SJCRH30 (cell line): ENCODE data around the gene TMEM119. TPM values are rescaled to one million over a fixed set of nuclear protein-coding genes. Genes with fewer than 3 reads are reported as not detected.
"Not testable (repeated sequence)": the region's sequence is repeated elsewhere in the genome, so short reads cannot be mapped to it uniquely, and the experiment has no call there.

Experiments used
- DNase-seq, 2 experiments: peaks; one replicate each; pipeline ENCODE4 v3.0.0-alpha.2; 2015 to 2020
- H3K27ac ChIP-seq: fragments of 250-450 bp; sonication (Bioruptor Pico); 2 replicates; pipeline ENCODE4 v1.5.1; 2020; ENCODE audit warnings: mild to moderate bottlenecking, moderate library complexity
- H3K27me3 ChIP-seq: fragments of 250-450 bp; sonication (Bioruptor Pico); 2 replicates; pipeline ENCODE4 v1.5.1; 2020; ENCODE audit warnings: mild to moderate bottlenecking, moderate library complexity
- H3K36me3 ChIP-seq: fragments of 250-450 bp; sonication (Bioruptor Pico); 2 replicates; pipeline ENCODE4 v1.5.1; 2020; ENCODE audit warnings: mild to moderate bottlenecking, moderate library complexity
- H3K4me1 ChIP-seq: fragments of 250-450 bp; sonication (Bioruptor Pico); 2 replicates; pipeline ENCODE4 v1.5.1; 2020; ENCODE audit warnings: mild to moderate bottlenecking, moderate library complexity
- H3K4me3 ChIP-seq: fragments of 250-450 bp; sonication (Bioruptor Pico); 2 replicates; pipeline ENCODE4 v1.5.1; 2020; ENCODE audit warnings: mild to moderate bottlenecking, moderate library complexity
- H3K9me3 ChIP-seq: fragments of 250-450 bp; sonication (Bioruptor Pico); replicated peaks from 2 replicates; pipeline ENCODE4 v1.5.1; 2020; ENCODE audit warnings: mild to moderate bottlenecking, moderate library complexity
- total RNA-seq: library from RNA; depleted of rRNA; stranded (reverse); fragments of >200 nt; shearing (Covaris generic); gene quantifications from 2 replicates; pipeline ENCODE4 v1.2.3, GENCODE V29; 2014

The TMEM119 gene
- total RNA-seq, 1 experiment from 2014 or later: 19.1 TPM

GRCh38 chr12:108638141-108638827 lies 40.4 kb upstream of the TMEM119 start:
- Histone ChIP-seq H3K36me3 (no peaks in the 10 kb centered on the region), H3K9me3 (no peaks in the 10 kb centered on the region), H3K27me3 (no peaks in the 10 kb centered on the region), H3K27ac (peak overlapping the region; percentile 95), H3K4me3 (peak overlapping the region; percentile 41), H3K4me1 (peaks cover 67% of the 10 kb centered on the region)
- peak; percentile 78 to 85 for DNase-seq

- Histone ChIP-seq H3K36me3 (no peaks in the 10 kb centered on the region), H3K4me1 (peaks cover 61% of the 10 kb centered on the region), H3K27me3 (no peaks in the 10 kb centered on the region), H3K9me3 (no peaks in the 10 kb centered on the region), H3K27ac (peak overlapping the region; percentile 95), H3K4me3 (peak overlapping the region; percentile 41)
- DNase-seq: peak; percentile 73 to 86
Observed at GRCh38 chr12:108637222-108637971, 39.5 kb upstream of the TMEM119 start.

DNA sequence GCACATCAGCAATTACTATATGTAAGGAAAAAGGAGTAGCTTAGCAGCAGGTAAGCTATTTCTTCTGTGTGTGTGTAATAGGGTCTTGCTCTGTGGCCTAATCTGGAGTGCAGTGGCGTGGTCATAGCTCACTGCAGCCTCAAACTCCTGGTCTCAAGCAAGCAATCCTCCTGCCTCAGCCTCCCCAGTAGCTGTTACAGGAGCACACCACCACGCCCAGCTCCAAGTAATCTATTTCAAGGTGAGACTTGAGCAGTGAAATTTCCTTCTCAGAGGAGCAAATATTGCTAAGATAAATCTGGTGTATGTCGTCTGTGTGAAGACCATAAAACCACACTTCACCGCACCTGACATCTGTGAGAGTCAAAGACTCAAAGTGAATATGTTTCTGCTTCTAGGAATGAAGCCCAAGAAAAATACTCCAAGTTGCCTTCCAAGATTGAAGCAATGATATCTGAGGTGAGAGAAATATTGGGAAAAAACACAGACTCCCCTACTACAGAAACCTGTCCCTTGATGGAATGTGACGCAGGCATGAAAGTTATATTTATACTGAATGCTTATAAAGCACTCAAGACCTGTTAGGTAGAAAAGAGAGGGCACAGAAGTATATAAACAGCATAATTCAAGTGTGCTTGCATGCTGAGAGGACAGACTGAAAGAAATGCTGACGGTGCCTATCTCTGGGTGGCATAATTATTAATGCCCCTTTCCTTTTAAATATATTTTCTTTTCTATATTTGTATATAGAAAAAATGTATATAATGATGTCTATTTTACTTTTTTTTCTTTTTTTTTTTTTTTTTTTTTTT lies 38.3 kb upstream of the TMEM119 start:
- H3K27ac ChIP-seq: no peak overlapping the region
- H3K27me3 ChIP-seq: no peaks in the 10 kb centered on the region
- H3K9me3 ChIP-seq: no peaks in the 10 kb centered on the region
- peaks cover 61% of the 10 kb centered on the region for H3K4me1 ChIP-seq
- H3K36me3 ChIP-seq: no peaks in the 10 kb centered on the region
- no peak overlapping the region for H3K4me3 ChIP-seq
- no peak for DNase-seq

- DNase-seq: no peak
- Histone ChIP-seq H3K4me1 (peaks cover 63% of the 10 kb centered on the region), H3K27ac (no peak overlapping the region), H3K27me3 (no peaks in the 10 kb centered on the region), H3K4me3 (no peak overlapping the region), H3K9me3 (no peaks in the 10 kb centered on the region), H3K36me3 (no peaks in the 10 kb centered on the region)
Observed at GRCh38 chr12:108635201-108635996, 37.5 kb upstream of the TMEM119 start.

DNA sequence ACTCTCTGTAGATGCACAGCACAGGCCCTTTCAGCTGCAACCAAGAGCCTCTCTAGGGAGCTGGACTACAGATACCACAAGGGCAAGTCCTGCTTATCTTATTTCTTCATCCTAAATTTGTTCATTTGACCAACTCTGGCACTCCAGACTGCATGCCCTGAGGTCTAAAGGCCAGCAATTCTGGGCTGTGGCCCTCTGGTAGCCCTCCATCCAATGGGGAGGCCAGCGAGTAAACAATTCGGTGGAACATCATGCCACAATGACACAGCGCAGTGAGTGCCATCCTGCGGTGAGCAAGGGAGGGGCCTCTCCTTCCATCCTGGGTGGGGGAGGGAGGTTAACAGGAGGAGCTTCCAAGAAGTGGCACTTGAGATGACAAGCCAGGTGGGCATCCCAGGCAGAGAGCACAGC lies 36.5 kb upstream of the TMEM119 start:
- H3K27ac ChIP-seq: no peak overlapping the region
- no peaks in the 10 kb centered on the region for H3K27me3 ChIP-seq
- H3K4me3 ChIP-seq: no peak overlapping the region
- H3K36me3 ChIP-seq: no peaks in the 10 kb centered on the region
- no peaks in the 10 kb centered on the region for H3K9me3 ChIP-seq
- H3K4me1 ChIP-seq: peaks cover 72% of the 10 kb centered on the region
- peak; percentile 66 to 71 for DNase-seq

DNA sequence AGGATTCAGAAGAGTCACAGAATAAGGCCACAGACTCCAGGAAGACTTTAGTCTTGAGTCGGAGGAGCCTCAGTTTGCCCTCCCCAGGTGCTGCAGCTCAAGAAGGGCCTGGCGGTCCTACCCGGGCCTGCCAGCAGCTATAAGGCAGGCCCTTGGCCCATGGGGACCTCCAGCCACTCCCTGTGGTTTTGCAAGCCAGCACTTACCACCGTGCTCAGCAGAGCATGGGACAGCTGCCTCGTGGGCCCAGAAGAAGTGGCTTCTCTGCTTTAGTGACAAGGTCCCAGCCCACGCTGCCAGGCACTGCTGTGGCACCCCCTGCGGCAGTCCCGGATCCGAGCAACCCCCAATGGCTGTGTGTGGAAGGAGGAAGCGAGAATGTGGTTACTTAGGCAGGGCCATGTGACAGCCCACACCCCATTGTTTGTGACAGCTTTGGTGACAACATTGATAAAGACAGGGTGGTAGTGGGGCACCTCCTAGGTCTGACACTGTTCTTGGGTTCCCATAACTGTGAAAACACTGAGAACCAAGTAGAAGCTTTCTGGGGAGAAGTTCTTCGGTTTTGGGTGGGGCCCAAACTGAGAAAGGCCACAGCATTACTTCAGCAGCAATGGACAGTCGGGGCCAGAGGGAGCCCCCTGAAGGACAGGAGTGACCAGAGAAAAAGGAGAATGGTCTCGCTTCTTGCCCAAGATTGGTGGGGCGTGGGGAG lies 35.8 kb upstream of the TMEM119 start, which contains the start of gene SELPLG:
TSS of gene SELPLG (minus strand) at position 361 of the 715 bp plus-strand sequence. CDS start 9,587 bp downstream, outside the sequence.
- H3K9me3 ChIP-seq: no peaks in the 10 kb centered on the region
- H3K4me1 ChIP-seq: peaks cover 71% of the 10 kb centered on the region
- H3K27me3 ChIP-seq: no peaks in the 10 kb centered on the region
- DNase-seq: peak in 1 of 2 experiments; percentile 53
- no peak within 1 kb of the TSS for H3K27ac ChIP-seq
- H3K36me3 ChIP-seq: no peaks in the 10 kb centered on the region
- H3K4me3 ChIP-seq: no peak within 1 kb of the TSS

- H3K27ac ChIP-seq: no peak overlapping the region
- no peaks in the 10 kb centered on the region for H3K9me3 ChIP-seq
- DNase-seq: no peak
- no peaks in the 10 kb centered on the region for H3K36me3 ChIP-seq
- no peaks in the 10 kb centered on the region for H3K27me3 ChIP-seq
- H3K4me3 ChIP-seq: no peak overlapping the region
- H3K4me1 ChIP-seq: peaks cover 73% of the 10 kb centered on the region
Observed at GRCh38 chr12:108633081-108633533, 35.2 kb upstream of the TMEM119 start.

- not testable (repeated sequence) for H3K4me3 ChIP-seq, H3K27ac ChIP-seq, H3K9me3 ChIP-seq, H3K27me3 ChIP-seq, H3K36me3 ChIP-seq, DNase-seq
- H3K4me1 ChIP-seq: peaks cover 63% of the 10 kb centered on the region
Observed at GRCh38 chr12:108631261-108631660, 33.4 kb upstream of the TMEM119 start.

DNA sequence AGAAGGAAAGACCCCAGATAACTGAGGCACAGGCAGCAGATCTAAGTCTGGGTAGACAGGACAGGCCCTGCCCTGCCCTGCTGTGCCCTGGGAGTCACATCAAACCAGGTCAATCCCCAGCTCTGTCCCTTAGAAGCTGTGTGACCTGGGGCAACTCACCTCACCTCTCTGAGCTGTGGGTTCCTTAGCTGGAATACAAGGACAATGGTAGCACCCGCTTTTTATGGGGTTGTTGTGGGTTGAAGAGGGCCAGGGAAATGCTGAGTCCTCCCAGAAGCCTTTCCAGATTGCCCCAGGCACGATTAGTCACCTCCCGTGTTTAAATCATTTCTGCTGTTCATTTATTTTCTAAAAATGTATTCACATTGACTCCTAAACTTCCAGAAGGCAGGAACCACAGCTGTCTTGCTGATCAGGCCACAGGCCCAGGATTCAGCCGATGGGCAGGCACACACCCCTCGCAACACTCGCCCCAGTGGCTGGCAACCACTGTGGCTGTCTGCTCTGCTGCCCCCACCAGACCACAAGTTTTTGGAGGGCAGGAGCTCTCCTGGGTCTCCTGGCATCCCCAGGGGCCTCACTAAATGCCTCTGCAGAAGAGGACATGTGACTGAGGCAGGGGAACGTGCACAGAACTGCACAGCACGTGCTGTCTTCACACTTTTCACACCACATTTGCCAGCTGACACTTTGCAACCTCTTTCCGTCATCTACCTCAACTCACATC lies 32.8 kb upstream of the TMEM119 start:
- peak; percentile 61 to 70 for DNase-seq
- peak overlapping the region; percentile 63 for H3K27ac ChIP-seq
- no peaks in the 10 kb centered on the region for H3K9me3 ChIP-seq
- no peaks in the 10 kb centered on the region for H3K27me3 ChIP-seq
- H3K4me1 ChIP-seq: peaks cover 59% of the 10 kb centered on the region
- H3K36me3 ChIP-seq: no peaks in the 10 kb centered on the region
- no peak overlapping the region for H3K4me3 ChIP-seq

DNA sequence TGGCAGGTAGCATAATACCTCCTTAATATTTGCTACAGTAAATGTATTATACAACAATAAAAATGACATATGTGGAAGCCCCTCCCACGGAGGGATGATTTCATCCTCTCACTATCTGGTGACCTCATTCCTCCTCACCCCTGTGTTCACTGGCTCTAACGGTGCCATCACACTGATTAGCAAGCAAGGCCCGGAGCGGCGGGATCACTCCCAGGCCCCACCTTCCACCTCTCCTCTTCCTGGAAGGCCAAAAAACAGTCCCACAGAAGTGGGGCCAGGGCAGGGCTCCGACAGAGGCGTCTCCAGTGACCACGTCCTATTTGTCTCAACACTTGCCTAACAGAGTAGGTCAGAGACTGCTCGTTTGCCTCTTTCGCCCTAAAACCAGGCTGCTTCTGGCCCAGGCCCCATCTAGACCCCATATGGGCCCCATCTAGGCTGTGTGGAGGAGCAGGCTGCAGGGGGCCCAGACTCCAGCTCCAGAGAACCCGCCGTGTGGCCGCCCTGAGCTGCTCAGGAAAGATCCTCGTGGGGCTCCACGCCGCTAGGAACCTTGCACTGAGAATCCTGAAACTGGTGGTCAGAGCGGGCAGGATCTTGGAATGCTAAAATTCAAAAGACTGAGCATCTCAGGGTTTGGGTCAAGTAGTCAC lies 32.1 kb upstream of the TMEM119 start:
- peaks cover 52% of the 10 kb centered on the region for H3K4me1 ChIP-seq
- H3K27ac ChIP-seq: peak overlapping the region; percentile 63
- peak; percentile 81 to 82 for DNase-seq
- no peaks in the 10 kb centered on the region for H3K27me3 ChIP-seq
- no peaks in the 10 kb centered on the region for H3K9me3 ChIP-seq
- no peaks in the 10 kb centered on the region for H3K36me3 ChIP-seq
- no peak overlapping the region for H3K4me3 ChIP-seq

DNA sequence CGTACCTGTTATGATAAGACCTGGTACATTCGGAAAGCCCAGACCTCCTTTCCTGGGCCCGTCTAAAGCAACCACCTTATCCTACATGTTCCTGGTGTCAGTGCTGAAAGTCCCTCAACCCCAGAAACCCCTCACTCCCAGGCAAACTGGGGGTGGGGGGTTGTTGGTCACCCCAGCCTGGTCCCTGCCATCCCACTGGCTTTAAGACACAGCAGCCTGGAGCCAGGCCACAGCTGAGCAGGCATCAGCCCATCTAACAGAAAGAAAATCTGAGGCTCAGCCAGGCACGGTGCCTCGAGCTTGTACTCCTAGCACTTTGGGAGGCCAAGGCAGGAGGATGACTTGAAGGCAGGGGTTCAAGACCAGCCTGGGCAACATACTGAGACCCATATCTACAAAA lies 31.3 kb upstream of the TMEM119 start:
- no peak for DNase-seq
- Histone ChIP-seq H3K36me3 (no peaks in the 10 kb centered on the region), H3K27me3 (no peaks in the 10 kb centered on the region), H3K4me1 (peaks cover 46% of the 10 kb centered on the region), H3K27ac (peak overlapping the region; percentile 63), H3K9me3 (no peaks in the 10 kb centered on the region), H3K4me3 (no peak overlapping the region)

DNA sequence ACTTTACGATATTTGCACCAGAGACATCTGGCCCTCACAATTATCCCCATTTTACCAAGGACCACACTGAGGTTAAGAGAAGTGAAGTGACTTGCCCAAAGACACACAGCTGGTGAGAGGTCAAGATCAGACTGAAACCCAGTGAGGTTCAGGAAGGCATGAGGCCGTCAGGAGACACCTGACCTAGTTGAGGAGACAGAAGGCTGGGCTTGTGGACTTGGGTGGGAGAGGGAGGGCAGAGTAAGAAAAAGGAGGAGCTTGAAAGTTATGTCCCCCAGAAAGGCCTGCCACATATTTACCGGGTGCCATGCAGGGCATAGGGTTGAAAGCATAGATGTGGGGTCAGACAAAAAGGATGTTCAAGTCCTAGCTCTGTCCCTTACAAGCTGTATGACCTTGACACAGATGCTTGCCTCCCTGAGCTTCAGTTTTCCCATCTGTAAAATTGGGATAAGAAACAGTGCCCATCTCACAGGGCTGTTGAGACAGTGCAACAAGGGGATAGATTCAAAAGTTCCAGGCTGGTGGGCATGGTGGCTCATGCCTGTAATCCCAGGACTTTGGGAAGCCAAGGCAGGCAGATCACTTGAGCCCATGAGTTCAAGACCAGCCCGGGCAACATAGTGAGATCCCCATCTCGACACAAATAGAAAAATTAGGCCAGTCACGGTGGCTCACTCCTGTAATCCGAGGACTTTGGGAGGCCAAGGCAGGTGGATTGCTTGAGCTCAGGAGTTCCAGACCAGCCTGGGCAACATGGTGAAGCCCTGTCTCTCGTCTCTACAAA lies 29.4 kb upstream of the TMEM119 start:
- H3K27ac ChIP-seq: no peak overlapping the region
- no peaks in the 10 kb centered on the region for H3K9me3 ChIP-seq
- peaks cover 39% of the 10 kb centered on the region for H3K4me1 ChIP-seq
- no peaks in the 10 kb centered on the region for H3K27me3 ChIP-seq
- DNase-seq: no peak
- H3K36me3 ChIP-seq: no peaks in the 10 kb centered on the region
- H3K4me3 ChIP-seq: no peak overlapping the region
